Chondrocyte (in vitro differentiated cells): ENCODE measurements around the gene RAMP2. TPM values are rescaled to one million over a fixed set of nuclear protein-coding genes. Genes with fewer than 3 reads are reported as not detected.

ENCODE experiments used
- DNase-seq: peaks from one replicate; pipeline ENCODE4 v3.0.0; 2021; ENCODE audit warnings: mixed read lengths, low spot score
- H3K27ac Mint-ChIP-seq: one replicate; pipeline ENCODE4 v1.8.0; 2021; ENCODE audit warnings: mild to moderate bottlenecking, moderate library complexity, mixed read lengths; ENCODE audit not compliant: unreplicated experiment
- H3K27me3 Mint-ChIP-seq: 2 replicates; pipeline ENCODE4 v1.8.0; 2021; ENCODE audit warnings: low read depth, mixed read lengths
- H3K36me3 Mint-ChIP-seq: 2 replicates; pipeline ENCODE4 v1.8.0; 2021; ENCODE audit warnings: low read depth, mixed read lengths
- H3K4me1 Mint-ChIP-seq: 2 replicates; pipeline ENCODE4 v1.8.0; 2021; ENCODE audit warnings: low read depth, mild to moderate bottlenecking, mixed read lengths
- H3K4me3 Mint-ChIP-seq: one replicate; pipeline ENCODE4 v1.8.0; 2021; ENCODE audit warnings: mild to moderate bottlenecking, moderate library complexity, mixed read lengths; ENCODE audit not compliant: unreplicated experiment
- H3K9me3 Mint-ChIP-seq: 2 replicates; pipeline ENCODE4 v1.8.0; 2021; ENCODE audit warnings: low read depth, mixed read lengths
- total RNA-seq: library from RNA; stranded (reverse); gene quantifications from 3 replicates; pipeline ENCODE4 v1.2.1, GENCODE V29; 2021
- TF ChIP-seq, protein P1 (sequence below): fragments of 200-600 bp; sonication (generic); IDR thresholded peaks from 2 replicates; pipeline ENCODE4 v1.5.0; 2021; ENCODE audit warnings: antibody characterized with exemption, mild to moderate bottlenecking, moderate library complexity

The RAMP2 gene
- total RNA-seq, 1 donor from 2014 or later: 3.9 TPM

DNA sequence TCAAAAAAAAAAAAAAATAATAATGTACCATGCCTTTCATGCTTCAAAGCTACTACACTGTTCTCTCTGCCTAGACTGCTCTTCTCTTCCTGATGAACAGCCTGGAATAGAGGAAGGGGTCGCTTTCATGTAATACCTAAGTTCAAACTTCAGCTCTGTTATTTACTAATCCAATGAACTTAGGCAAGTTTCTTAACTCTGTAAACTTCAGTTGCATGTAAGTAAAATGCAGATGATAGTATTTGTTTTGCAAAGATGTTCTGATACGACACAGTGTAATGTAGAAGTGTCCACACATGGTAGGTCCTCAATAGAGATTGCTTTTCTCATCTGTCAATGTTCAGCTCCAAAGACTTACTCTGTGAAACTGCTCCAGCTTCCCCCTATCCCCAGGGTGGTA is 30.9 kb downstream of the RAMP2 start:
- TF ChIP-seq, protein P1, sequence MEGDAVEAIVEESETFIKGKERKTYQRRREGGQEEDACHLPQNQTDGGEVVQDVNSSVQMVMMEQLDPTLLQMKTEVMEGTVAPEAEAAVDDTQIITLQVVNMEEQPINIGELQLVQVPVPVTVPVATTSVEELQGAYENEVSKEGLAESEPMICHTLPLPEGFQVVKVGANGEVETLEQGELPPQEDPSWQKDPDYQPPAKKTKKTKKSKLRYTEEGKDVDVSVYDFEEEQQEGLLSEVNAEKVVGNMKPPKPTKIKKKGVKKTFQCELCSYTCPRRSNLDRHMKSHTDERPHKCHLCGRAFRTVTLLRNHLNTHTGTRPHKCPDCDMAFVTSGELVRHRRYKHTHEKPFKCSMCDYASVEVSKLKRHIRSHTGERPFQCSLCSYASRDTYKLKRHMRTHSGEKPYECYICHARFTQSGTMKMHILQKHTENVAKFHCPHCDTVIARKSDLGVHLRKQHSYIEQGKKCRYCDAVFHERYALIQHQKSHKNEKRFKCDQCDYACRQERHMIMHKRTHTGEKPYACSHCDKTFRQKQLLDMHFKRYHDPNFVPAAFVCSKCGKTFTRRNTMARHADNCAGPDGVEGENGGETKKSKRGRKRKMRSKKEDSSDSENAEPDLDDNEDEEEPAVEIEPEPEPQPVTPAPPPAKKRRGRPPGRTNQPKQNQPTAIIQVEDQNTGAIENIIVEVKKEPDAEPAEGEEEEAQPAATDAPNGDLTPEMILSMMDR: no peak
- Mint-ChIP-seq H3K27ac (no peak overlapping the region), H3K27me3 (no peaks in the 10 kb centered on the region), H3K4me3 (no peak overlapping the region), H3K4me1 (peaks cover 3% of the 10 kb centered on the region), H3K36me3 (no peaks in the 10 kb centered on the region), H3K9me3 (no peaks in the 10 kb centered on the region)
- no peak for DNase-seq

DNA sequence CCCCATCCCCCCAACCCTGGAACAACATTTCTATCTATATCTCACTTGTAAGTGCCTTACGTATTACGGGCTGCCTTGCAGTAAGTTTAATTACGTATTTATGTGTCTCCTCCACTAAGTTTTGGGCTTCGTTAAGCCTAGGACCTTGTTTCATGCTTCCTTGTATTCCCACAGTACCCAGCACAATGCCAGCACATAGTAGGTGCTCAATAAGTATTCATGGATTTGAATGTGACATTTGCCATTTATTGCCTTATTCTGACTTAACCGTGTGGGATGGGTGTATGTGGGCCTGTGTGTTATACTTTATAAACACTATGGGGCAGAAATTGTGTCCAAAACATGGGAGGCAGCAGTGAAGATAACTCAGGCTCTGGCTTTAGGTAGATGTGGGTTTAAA is 31.5 kb downstream of the RAMP2 start:
- H3K9me3 Mint-ChIP-seq: no peaks in the 10 kb centered on the region
- H3K27me3 Mint-ChIP-seq: no peaks in the 10 kb centered on the region
- H3K4me3 Mint-ChIP-seq: no peak overlapping the region
- H3K36me3 Mint-ChIP-seq: no peaks in the 10 kb centered on the region
- H3K4me1 Mint-ChIP-seq: peaks cover 8% of the 10 kb centered on the region
- DNase-seq: no peak
- H3K27ac Mint-ChIP-seq: no peak overlapping the region
- TF ChIP-seq, protein P1: no peak

DNA sequence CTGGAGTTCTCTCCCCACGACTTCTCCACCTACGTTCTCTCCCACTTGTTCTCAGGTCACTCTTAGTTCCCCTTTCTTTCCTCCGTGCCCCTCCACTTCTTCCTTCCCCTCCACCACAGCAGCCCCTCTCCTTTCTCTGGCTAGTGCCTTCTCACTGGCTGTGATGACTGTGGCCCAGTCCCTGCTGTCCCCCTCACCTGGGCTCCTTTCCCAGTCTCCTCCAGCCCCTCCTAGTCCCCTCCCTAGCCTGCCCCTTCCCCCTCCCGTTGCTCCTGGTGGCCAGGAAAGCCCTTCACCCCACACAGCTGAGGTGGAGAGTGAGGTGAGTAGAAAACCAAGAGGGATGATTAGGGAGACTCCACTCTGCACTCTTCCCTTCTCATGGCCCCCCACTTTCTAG is 34.0 kb downstream of the RAMP2 start:
- Mint-ChIP-seq H3K4me3 (no peak overlapping the region), H3K27ac (no peak overlapping the region), H3K9me3 (no peaks in the 10 kb centered on the region), H3K4me1 (peaks cover 21% of the 10 kb centered on the region), H3K36me3 (no peaks in the 10 kb centered on the region), H3K27me3 (no peaks in the 10 kb centered on the region)
- TF ChIP-seq, protein P1: no peak
- DNase-seq: no peak

DNA sequence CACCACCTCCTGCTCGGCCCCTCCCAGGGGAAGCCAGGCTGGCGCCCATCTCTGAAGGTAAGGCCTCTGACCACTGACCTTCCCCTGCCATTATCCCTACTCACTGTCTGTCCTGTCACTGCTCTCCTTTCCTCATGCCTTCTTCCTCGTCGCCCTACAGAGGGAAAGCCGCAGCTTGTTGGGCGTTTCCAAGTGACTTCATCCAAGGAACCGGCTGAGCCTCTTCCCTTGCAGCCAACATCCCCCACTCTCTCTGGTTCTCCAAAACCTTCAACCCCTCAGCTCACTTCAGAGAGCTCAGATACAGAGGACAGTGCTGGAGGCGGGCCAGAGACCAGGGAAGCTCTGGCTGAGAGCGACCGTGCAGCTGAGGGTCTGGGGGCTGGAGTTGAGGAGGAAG is 34.4 kb downstream of the RAMP2 start:
- DNase-seq: no peak
- no peaks in the 10 kb centered on the region for H3K36me3 Mint-ChIP-seq
- H3K27ac Mint-ChIP-seq: no peak overlapping the region
- H3K4me1 Mint-ChIP-seq: peaks cover 21% of the 10 kb centered on the region
- no peak overlapping the region for H3K4me3 Mint-ChIP-seq
- TF ChIP-seq, protein P1: no peak
- no peaks in the 10 kb centered on the region for H3K27me3 Mint-ChIP-seq
- no peaks in the 10 kb centered on the region for H3K9me3 Mint-ChIP-seq

DNA sequence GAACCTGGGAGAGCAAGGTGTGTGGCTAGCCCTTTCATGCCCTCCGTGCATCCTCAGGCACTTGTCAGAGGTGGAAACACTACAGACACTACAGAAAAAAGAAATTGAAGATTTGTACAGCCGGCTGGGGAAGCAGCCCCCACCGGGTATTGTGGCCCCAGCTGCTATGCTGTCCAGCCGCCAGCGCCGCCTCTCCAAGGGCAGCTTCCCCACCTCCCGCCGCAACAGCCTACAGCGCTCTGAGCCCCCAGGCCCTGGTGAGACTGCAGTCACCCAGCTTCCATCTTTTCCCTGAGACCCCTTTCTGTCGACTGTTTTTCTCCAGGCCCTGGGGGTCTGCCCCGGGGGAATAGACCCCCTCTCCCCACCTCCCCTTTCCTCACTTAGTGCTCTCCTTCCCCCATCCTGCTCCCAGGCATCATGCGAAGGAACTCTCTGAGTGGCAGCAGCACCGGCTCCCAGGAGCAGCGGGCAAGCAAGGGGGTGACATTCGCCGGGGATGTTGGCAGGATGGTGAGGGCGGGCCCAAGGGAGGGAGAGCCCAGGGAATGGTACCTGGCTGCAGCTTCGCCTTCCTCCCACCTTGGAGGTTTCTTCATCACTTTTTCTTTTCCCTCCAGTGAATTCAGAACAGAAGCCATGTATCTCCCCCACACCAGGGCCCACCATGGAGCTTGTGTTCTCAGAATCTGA is 35.2 kb downstream of the RAMP2 start:
- Mint-ChIP-seq H3K27me3 (no peaks in the 10 kb centered on the region), H3K36me3 (no peaks in the 10 kb centered on the region), H3K9me3 (no peaks in the 10 kb centered on the region), H3K4me3 (no peak overlapping the region), H3K4me1 (peaks cover 21% of the 10 kb centered on the region), H3K27ac (no peak overlapping the region)
- TF ChIP-seq, protein P1: no peak
- DNase-seq: no peak
